ENCODE data around the gene RPA3.
A peak's percentile ranks its signal among the peaks of the same experiment; 100 is the strongest.

RPA3 gene

DNA sequence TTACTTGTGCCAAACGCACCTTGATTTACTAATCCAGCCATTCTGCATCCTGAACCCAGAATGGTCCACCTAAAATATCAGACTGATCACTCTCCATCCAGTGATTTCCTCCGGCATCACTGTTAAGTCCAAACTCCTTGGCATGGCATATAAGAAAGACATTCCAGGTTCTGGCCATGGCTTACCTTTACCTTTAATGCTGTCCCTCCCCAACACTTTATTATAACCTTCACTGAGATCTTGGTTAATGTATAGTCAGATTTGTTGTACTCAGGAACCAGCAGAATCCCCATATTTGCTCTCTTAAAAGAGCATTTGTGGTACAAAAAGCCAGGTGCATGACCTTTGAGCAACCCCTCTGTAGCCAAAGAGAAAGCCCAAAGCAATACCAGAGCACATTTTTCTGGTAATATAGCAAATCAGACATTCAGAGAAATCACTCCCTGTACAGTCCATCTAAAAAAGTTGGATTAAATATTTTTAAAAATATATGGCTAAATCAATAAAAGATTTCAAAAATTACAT is 67.7 kb downstream of the RPA3 start:
- DNase-seq, result no peak

DNA sequence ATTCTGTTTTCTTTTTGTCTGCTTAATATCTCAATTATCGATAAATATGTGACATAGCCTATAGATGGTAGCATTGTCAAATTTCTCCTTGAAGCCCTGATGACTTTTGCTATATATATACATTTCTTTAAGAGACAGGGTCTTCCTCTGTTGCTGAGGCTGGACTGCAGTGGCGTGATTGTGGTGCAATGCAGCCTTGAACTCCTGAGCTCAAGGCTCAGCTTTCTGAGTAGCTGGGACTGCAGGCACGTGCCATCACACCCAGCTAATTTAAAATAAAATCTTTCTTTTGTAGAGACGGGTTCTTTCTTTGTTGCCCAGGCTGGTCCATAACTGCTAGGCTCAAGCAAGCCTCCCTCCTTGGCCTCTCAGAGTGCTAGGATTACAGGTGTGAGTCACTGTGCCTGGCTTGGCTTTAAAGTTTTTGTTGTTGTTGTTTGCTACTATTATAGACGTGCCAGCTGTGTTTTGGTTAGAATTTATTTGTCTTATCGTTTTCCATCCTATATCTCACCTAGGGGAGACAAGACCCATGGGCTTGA is 70.8 kb downstream of the RPA3 start:
- no peak for DNase-seq

DNA sequence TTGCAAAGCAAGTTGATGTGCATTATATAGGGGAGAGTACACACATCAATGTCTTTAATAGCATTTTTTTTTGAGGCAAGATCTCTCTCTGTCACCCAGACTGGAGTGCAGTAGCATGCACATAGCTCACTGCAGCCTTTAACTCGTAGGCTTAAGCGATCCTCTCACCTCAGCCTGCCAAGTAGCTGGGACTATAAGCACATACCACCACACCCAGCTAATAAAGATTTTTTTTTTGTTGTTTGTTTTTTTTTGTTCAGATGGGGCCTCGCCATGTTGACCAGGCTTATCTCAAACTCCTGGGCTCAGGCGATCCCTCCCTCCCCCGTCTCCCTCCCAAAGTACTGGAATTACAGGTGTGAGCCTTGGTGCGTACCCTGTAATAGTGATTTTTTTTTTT is 76.3 kb downstream of the RPA3 start:
- no peak for DNase-seq

DNA sequence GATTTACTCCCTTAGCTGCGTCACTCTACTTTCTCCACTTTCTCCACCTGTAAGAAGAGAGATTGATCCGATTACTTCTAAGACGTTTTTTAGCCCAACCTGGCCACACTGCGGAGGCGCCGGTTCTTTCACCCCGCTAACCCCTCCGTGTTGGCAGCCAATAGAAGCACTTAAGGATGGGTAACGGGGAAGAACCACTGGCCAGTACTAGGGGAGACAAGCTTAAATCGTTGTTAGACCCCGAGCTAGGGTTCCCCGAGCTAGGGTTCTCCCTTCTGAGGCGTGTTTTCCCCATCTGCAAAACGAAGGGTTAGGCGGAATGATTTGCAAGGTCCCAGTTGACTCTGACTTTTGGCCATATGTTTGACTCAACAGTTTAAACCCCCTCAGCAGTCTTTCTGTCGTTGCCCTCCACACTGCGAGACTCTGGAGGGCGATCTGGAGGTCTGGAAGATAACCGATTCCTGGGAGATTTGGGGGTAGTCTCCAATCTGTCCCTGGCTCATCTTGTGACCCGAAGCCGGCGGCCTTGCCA is 77.2 kb downstream of the RPA3 start:
- peak; percentile 58 for DNase-seq

DNA sequence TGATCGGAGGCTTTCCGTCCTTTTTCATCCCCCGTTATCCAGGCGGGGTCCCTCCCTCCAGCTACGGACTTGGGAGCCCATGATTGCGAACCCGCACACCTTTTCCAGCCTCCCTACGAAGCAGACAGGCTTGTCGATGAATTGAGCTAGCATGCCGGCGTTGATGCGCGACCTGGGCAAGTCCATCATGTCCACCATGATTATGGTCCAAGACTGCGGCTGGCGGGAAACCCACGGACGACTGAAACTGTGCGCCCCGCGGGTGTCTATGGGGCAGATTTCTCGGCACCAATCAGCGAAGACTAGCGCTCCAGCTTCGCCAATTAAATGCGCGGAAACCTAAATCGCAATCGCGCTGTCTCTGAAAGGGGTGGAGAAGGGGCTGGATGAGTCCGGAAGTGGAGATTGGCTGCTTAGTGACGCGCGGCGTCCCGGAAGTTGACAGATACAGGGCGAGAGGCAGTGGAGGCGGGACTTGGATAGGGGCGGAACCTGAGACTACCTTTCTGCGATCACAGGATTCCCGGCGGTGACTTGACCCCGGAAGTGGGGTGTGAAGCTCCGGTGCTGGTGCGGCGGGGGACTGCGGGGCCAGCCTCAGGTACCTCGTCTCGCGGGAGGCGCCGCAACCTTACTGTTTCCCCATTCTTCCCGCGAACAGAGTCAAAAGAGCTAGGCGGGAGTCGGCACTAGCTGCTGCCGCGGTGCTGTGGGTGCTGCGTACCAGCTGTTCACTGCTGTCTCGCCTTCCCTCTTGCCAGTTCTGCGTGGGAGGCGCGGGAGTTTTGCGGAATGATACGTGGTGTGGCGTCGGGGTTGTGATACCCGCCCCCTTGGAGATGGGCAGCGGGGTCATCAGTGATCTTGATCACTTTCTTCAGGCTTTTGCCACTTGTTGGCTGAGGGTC is 77.9 kb downstream of the RPA3 start, which contains the start of gene UMAD1:
Gene UMAD1, plus strand, starts transcription at position 532 of the 908 bp plus-strand sequence. CDS start 32,620 bp downstream, outside the sequence.
- DNase-seq, result peak; percentile 100

DNA sequence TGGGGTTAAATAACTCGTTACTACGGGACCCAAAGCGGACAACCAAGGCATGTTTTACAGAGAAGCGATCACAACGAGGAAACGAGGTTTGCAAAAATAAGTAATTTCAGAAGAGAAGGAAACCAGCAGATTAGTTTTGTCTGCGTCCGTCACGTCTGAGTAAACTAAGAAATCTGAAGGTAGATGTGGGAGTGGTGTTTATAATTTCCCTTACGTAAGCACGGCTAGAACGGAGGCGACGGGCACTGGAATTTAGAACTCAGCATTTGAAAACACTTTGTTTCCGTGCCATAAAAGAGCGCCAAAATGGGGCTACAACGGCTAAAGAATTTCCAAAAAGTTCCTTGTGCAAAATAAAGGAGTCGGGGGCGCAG is 78.6 kb downstream of the RPA3 start:
- DNase-seq, result no peak

DNA sequence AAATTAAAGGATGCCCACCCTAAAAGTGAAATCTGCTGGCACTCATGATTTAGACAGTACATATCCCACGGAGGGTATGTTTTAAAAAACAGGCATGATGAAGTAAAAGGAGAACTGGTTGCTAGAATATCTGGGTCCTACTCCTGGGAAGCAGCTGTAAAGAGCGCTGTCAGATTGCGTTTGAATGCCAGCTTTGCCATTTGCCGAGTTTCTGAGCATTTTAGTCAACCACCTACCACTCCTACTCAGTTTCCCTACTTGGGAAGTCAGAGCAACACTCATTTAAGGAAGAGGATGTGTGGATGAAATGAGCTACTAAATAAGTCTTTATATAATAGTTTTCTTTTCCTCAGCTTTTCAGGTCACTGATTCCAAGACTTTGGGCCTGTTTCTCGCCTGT is 79.0 kb downstream of the RPA3 start:
- DNase-seq, result no peak

DNA sequence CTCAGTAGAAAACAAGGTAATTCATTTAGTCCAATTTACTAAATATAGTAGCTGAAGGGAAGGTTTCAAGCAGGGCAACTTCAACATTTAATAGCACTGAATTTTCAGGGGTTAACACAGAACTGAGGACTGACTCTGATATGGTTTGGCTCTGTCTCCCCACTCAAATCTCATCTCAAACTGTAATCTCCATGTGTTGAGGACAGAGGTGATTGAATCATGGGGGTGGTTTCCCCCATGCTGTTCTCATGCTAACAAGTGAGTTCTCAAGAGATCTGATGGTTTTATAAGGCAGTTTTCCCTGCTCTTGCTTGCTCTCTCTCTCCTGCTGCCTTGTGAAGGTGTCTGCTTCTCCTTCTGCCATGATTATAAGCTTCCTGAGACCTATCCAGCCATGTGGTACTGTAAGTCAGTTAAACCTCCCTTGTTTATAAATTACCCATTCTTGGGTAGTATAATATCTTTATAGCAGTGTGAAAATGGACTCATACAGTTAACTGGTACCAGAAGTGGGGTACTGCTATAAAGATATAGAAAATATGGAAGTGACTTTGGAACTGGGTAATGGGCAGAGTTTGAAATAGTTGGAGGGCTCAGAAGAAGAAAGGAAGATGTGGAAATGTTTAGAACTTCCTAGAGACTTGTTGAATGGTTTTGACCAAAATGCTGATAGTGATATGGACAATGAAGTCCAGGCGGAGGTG is 87.6 kb downstream of the RPA3 start:
- DNase-seq, result no peak

DNA sequence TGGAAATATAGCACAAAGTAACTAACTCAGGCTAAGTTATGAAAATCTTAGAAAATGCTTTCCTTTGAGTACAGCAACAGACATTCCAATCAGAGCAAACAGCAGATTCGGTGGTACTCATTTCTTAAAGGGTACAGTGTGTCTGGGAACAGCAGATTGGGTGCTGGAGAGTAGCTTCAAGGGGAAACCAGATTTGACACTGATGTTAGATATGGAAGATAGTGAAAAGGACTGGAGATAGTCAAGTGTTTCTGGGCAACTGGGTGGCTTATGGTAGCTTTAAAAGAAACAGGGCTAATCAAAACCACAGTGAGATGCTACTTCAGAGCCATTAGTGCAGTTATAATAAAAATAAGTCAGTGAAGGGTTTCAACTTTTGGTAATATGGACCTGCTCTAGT is 89.9 kb downstream of the RPA3 start:
- DNase-seq, result no peak

DNA sequence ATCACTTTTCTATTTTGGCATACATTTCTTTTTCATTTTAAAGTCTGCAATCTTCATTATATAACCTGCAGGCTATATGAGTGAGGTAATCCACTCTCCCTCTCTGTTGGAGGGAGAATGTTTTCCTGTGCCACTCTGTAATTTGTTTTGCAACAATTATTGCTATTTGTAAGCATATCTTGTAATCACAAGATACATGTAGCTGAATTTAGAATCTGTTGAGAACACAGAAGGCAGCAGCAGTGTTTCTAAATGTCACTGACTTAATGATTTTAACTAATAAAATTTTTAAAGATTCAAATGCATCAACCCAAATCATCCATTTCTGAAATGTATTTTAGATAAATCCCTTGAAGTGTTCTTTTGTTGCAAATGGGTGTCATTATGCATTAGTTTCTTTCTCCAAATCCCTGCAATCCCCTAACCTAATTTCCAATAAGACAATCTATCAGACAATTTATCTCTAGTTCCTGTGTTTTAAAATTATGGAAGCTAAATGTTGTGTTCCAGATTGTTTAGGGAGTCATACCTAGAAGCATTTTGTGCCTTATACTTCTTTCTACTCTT is 97.7 kb downstream of the RPA3 start:
- no peak for DNase-seq

DNA sequence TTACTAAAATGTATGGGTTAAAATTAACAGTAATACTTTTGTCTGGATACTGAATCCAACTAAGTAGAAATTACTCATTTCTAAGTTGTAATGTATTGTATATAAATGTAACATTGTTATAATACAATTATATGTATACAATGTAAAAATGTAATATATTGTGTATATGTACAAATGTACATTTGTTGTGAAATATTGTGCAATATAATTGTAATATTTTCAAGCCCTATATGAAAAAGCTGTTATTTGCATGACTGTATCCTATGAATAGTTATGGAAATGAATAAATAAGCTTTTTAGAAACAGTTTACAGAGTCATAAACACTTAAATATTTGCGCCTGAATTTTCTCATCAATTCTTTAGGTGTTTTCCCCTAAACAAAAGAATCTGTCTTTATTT is 98.2 kb downstream of the RPA3 start:
- DNase-seq, result no peak

DNA sequence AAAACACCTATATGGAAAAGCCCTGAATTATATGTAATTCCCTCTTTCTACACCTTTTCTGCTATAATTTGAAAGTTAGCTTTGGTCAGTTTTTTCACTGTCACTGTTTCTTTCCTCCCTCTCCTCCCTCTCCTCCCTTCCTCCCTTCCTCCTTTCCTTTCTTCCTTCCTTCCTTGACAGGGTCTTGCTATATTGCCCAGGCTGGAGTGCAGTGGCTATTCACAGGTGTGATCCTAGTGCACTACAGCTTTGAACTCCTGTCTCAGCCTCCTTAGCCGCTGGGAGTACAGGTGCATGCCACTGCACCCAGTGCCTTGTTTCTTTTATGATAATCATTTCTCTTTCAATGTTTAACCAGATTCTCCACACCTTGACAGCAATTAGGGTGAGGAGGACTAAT is 100.0 kb downstream of the RPA3 start:
- DNase-seq, result no peak

DNA sequence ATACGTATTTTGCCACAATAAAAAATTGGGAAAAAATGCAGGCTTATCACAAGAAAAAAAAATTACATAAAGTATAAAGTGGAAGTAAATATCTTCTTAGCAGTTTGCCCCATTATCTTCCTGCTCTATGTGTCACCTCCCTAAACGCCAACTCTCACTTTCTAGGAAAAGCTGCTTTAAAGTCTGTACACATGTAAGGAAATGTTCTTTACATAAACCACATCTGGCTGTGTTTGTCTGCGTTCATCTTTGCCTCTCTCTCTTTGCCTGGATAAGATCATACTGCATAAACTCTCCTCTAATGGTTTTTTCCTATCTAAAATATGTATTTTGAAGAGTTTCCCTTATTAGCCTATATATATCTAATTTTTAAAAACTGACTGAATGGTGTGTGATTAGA is 100.9 kb downstream of the RPA3 start:
- no peak for DNase-seq

DNA sequence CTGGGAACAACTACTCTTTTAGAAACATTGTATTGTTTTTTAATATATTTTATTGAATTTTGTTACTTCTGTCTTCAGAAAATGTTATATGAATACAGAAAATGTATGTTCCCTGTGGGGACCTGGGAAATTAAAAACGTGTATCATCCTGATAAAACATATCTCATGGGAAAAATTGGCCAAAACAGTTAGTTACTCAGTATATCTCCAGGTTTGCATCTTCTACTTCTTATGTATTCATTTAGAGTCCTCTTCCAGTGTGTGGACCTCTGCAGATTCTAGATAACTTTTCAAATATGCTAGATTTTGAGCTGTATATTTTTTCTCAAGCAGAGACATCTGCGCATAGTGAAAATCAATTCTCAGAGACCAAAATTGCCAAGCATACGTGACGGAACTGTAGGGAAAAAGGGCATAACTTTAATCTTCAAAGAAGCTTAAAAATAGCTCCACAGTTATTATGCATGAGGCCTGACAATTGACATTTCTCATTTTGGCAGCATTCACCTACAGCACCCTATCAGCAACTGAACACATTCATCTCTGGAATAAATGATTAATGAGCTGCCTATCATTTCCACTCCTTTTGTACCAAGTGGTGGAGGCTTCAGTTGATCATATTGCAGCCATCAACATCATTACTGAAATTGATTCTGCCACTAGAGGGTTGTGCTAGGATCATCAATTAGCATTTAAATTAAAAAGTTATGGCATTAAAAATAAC is 104.2 kb downstream of the RPA3 start:
- DNase-seq, result no peak

DNA sequence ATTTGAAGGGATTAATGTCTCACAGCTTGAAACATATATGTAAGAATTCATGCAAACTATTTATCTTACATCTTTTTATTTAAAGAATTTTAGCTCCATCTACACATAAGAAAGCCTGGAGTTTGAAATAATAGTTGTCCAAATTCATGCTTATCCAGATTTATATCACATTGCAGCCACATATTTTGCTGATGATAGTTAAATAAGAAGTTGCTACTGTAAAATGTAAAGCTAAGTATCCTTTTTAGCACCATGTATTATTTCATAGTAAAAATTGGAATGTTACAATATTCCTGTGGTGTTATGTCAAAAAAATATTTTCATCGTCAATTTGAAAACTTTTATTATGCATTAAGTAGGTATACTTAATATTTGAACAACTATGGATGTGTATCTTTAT is 105.2 kb downstream of the RPA3 start:
- no peak for DNase-seq

DNA sequence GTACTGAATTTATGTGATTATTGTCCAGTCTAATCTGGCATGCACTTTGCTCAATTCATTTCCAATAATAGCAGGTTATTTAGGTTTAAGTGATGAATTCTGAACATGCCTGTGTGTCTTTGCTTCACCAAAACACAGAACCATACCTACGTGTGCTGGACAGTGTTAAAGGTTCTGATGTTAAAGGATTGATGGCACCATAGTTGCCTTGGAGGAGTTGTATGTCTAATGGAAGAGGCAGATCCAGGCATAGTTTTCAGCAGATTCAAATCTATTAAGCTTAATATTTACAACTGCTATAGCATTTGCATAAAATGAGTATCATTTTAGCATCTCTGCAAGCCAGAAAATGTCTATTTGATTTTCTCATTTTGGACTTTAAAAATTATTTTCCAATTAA is 105.9 kb downstream of the RPA3 start:
- DNase-seq, result no peak

DNA sequence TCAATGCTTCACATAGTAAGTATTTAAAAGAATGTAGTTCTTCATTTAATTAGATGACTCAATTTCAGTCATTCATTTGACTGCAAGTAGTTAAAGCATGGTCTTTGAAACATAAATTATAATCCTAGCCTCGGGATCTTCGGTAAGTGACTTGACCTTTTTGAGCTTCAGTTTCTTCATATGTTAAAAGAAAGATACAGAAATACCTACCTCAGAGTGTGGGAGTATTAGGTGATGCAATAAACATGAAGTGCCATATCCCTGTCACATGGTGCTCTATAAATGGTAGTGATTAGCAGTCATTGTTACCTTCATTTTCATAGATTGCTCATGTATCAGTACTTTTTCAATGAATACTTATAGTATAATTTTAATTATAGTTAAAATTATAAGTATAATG is 109.1 kb downstream of the RPA3 start:
- DNase-seq, result no peak

DNA sequence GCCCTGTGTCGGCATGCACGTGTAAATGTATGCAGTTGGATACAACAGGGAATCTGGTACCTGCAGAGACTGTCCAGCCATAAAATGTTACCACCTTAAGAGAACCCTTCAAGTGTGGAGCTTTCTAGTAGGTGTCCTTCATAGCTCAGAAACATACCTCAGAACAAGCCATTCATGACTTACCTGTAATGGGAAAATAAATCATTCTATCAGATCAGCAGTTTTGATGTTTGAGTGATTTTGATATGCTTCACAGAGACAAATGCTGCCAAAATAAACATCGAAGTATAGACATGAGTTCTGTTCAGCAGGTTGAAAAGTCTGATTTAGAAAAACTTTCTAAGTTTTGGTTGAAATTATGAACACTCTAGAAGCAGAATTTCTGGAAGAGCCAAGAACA is 111.4 kb downstream of the RPA3 start:
- DNase-seq, result no peak

DNA sequence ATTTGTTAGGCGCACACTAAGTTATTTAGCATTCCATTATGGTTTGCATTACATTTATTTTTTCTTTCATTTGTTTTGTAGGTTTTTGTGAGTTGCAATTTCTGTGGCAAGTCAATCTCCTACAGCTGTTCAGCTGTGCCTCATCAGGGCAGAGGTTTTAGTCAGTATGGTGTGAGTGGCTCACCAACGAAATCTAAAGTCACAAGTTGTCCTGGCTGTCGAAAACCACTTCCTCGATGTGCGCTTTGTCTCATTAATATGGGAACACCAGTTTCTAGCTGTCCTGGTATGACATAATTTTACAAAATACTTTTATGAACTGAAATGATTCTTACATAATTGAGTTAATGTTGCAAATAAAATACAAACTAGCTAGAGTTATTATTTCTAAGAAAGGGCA is 122.2 kb downstream of the RPA3 start:
- no peak for DNase-seq

DNA sequence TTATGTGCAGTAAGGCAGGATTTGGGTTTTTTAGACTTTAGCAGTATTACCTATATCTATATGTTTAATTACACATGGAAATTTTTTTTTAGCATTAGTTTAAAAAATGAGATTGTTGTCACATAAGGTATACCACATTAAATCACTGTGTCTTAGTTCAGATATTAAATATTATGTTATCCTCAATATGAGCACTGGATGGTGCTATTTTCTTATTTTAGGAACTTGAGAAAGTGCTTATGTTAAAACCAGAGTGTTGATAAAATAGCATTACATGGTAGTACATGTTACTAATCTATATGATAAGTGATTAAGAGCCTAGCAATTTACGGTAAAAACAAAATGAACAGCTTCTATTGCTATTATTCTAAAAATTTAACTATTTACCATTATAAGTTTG is 123.0 kb downstream of the RPA3 start:
- no peak for DNase-seq
